Heart left ventricle (tissue), 16 donors: ENCODE measurements around the gene IFITM1. TPM values are rescaled to one million over a fixed set of nuclear protein-coding genes. Genes with fewer than 3 reads are reported as not detected.
A peak's percentile ranks its signal among the peaks of the same experiment; 100 is the strongest.

Experiments used
- ATAC-seq, 4 donors: fragments of 200-7000 bp; cut with Tn5 transposase; one replicate each; pipeline ENCODE4 v1.9.1; 2020 to 2022; ENCODE audit warnings: moderate library complexity in 4 of 4, mild to moderate bottlenecking in 3 of 4, moderate number of reproducible peaks in 1 of 4
- DNase-seq, 5 donors: peaks; one replicate each; pipeline ENCODE4 v3.0.0-alpha.2; 2020
- H3K27ac ChIP-seq, 12 donors: fragments of 200-600 bp; sonication (generic) in 4 of 12; one replicate each; pipeline versions ENCODE4 v1.5.0 to v1.8.0; 2016 to 2022; ENCODE audit warnings: mild to moderate bottlenecking in 2 of 12
- H3K27me3 ChIP-seq, 9 donors: fragments of 200-600 bp; sonication (generic) in 2 of 9; one replicate each; pipeline versions ENCODE4 v1.5.1 to v1.8.0; 2016 to 2022; ENCODE audit warnings: mild to moderate bottlenecking in 3 of 9
- H3K36me3 ChIP-seq, 9 donors: fragments of 200-600 bp; sonication (generic) in 2 of 9; one replicate each; pipeline versions ENCODE4 v1.5.0 to v1.8.0; 2018 to 2022; ENCODE audit warnings: mild to moderate bottlenecking in 2 of 9
- H3K4me1 ChIP-seq, 12 donors: fragments of 200-600 bp; sonication (generic) in 4 of 12; one replicate each; pipeline versions ENCODE4 v1.5.0 to v1.8.0; 2016 to 2022; ENCODE audit warnings: mild to moderate bottlenecking in 3 of 12
- H3K4me3 ChIP-seq, 12 donors: fragments of 200-600 bp; sonication (generic) in 4 of 12; one replicate each; pipeline versions ENCODE4 v1.5.0 to v1.8.0; 2017 to 2022; ENCODE audit warnings: mild to moderate bottlenecking in 9 of 12, moderate library complexity in 4 of 12
- H3K9me3 ChIP-seq, 12 donors: fragments of 200-600 bp; sonication (generic) in 4 of 12; one replicate each; pipeline versions ENCODE4 v1.5.0 to v1.8.0; 2016 to 2022; ENCODE audit warnings: mild to moderate bottlenecking in 1 of 12
- POLR2A ChIP-seq, 2 donors: fragments of 450-650 bp; IDR thresholded peaks; one replicate each; pipeline ENCODE4 v1.6.1; 2017; ENCODE audit warnings: antibody characterized with exemption in 2 of 2, mild to moderate bottlenecking in 2 of 2, moderate library complexity in 2 of 2
- WGBS, 4 donors: extraction: QIAGEN DNeasy Blood & Tissue Kit in 2 of 4; methylation state at CpG; one replicate each; pipeline versions ENCODE4 v1.1.5 to v1.1.7; 2013 to 2018; 5-methylcytosine and 5-hydroxymethylcytosine counted together
- intact Hi-C, 10 donors: fragments of 100-400 bp; cut with DNase I; formaldehyde crosslinking; loops; one replicate each; pipeline versions ENCODE4 v1.11.1 to v1.14.2; 2022
- polyA plus RNA-seq, 2 donors: library from polyadenylated mRNA; stranded (reverse); fragments of 200-250 nt; gene quantifications; one replicate each; pipeline ENCODE4 v1.2.3, GENCODE V29; 2013
- total RNA-seq, 9 donors: library from RNA; depleted of rRNA in 2 of 9; stranded (reverse); fragments of >200 nt in 2 of 9; fragmentation: NEBNext Ultra II Directional in 3 of 9; extraction: Animal tissue kit (Norgen Biotek cat#: 25700) in 3 of 9; gene quantifications; one replicate each; pipeline versions ENCODE4 v1.1.0 to v1.2.4, GENCODE V29; 2016 to 2023
- TF ChIP-seq, protein P1 (sequence below), 12 donors: fragments of 200-600 bp; sonication (generic) in 4 of 12; IDR thresholded peaks; one replicate each; pipeline versions ENCODE4 v1.5.0 to v1.8.0; 2018 to 2022; ENCODE audit warnings: antibody characterized with exemption in 12 of 12, mild to moderate bottlenecking in 5 of 12
- donor health status: ischemic (EF 13 %, LVEDD 7.1; RV severe dilation, severe dysfunction).
- donor health status: healthy with polysubstance abuse.
- donor health status: DM: no; HTN: yes; CAD: no.
- donor health status: DM: no; HTN: no; CAD: no.
- donor health status: ischemic (EF 25% LVEDD 6.9; RV normal size, moderate dysfunction).
- donor health status: ischemic (EF 25% LVEDD 5.7; RV mildly dilated, moderate dysfunction).
- donor health status: healthy.
- donor health status: DM: yes; HTN: yes; CAD: no.
- donor health status: ischemic (EF 35%, LVEDD 5.7; RV mildly dilated, moderate dysfunction).
- donor health status: nonischemic (EF 11% LVEDD 7.7; RV severe dilation, severe dysfunction).
- donor health status: DM: yes; HTN: yes; CAD: no.
- donor health status: PGD.
- donor health status: ischemic (EF 29% LVEDD 5.4; RV normal size, mild dysfunction).
- donor health status: nonischemic (EF 23%, LVEDD 6.1; RV moderate dilation, normal function).

IFITM1 gene
- total and polyA plus RNA-seq, 11 donors: 61.3 to 278 (median 132) TPM

DNA sequence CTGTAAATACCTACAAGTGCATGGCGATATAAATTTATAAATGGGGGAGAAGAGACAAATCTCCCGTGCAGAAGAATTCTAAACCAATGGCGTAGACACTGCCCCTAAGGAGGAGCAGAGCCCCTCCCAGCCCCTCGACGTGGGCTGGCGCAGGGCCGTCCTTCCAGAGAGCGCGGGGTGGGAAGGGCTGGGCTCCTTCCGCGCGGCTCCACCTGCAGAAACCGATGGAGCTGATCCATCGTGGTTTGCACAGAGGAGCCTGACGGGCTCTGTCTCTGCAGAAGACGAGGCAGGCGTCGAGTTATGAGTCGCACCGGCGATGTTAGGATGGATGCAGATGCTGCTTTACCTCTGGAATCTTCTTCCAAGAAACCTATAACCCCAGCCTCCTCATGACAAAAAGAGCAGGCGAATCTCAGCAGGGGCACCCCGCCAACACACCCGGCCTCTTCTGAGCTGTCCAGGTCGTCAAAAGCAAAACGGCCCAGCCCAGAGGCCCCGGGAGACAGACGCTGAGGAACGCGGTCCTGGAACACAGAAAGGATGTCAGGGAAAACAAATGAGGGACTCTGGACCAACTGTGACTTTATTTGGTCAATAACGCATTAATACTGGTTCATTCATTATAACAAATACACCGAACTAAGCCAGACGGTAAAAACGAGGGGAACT is 44.4 kb downstream of the IFITM1 start:
- Histone ChIP-seq H3K4me1 (peaks cover 0 to 29% (median 23%) of the 10 kb centered on the region in 12 donors), H3K27ac (no peak overlapping the region), H3K27me3 (peaks cover 0 to 9% (median 0%) of the 10 kb centered on the region in 9 donors), H3K9me3 (peaks cover 0 to 18% (median 0%) of the 10 kb centered on the region in 12 donors), H3K36me3 (no peaks in the 10 kb centered on the region), H3K4me3 (no peak overlapping the region)
- WGBS, 4 donors: 52 to 73% (median 63%) methylated on average over 27 to 34 of the region's 34 CpGs
- TF ChIP-seq, protein P1, sequence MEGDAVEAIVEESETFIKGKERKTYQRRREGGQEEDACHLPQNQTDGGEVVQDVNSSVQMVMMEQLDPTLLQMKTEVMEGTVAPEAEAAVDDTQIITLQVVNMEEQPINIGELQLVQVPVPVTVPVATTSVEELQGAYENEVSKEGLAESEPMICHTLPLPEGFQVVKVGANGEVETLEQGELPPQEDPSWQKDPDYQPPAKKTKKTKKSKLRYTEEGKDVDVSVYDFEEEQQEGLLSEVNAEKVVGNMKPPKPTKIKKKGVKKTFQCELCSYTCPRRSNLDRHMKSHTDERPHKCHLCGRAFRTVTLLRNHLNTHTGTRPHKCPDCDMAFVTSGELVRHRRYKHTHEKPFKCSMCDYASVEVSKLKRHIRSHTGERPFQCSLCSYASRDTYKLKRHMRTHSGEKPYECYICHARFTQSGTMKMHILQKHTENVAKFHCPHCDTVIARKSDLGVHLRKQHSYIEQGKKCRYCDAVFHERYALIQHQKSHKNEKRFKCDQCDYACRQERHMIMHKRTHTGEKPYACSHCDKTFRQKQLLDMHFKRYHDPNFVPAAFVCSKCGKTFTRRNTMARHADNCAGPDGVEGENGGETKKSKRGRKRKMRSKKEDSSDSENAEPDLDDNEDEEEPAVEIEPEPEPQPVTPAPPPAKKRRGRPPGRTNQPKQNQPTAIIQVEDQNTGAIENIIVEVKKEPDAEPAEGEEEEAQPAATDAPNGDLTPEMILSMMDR (IDR thresholded peaks at IDR 0.05): no peak
- no peak for TF ChIP-seq POLR2A (IDR thresholded peaks at IDR 0.05)
- DNase-seq: no peak
- no peak for ATAC-seq
- intact Hi-C loops: loop anchor here in 8 of 10 donors (5.0 to 10.0 kb wide), 6 partner anchors 46 to 447 kb away; partner anchors contain the start of genes IFITM2 (in 4 of the 8), BET1L (in 2 of the 8), RIC8A (in 2 of the 8) and IFITM1 (in 1 of the 8)

GRCh38 chr11:359181-359714 is 45.4 kb downstream of the IFITM1 start:
- intact Hi-C loops: loop anchor here in 8 of 10 donors (5.0 to 10.0 kb wide), 6 partner anchors 47 to 446 kb away; partner anchors contain the start of genes IFITM2 (in 4 of the 8), BET1L (in 2 of the 8), RIC8A (in 2 of the 8) and IFITM1 (in 1 of the 8)
- 72 to 79% (median 77%) methylated on average over 5 of the region's 5 CpGs for WGBS, 4 donors
- H3K4me3 ChIP-seq: no peak overlapping the region
- H3K4me1 ChIP-seq: peaks cover 0 to 19% (median 13%) of the 10 kb centered on the region in 12 donors
- TF ChIP-seq, protein P1 (IDR thresholded peaks at IDR 0.05): no peak
- TF ChIP-seq POLR2A (IDR thresholded peaks at IDR 0.05): no peak
- no peak for ATAC-seq
- DNase-seq: no peak
- H3K27ac ChIP-seq: no peak overlapping the region
- H3K27me3 ChIP-seq: peaks cover 0 to 14% (median 2%) of the 10 kb centered on the region in 9 donors
- peaks cover 0 to 18% (median 0%) of the 10 kb centered on the region in 12 donors for H3K9me3 ChIP-seq
- no peaks in the 10 kb centered on the region for H3K36me3 ChIP-seq

DNA sequence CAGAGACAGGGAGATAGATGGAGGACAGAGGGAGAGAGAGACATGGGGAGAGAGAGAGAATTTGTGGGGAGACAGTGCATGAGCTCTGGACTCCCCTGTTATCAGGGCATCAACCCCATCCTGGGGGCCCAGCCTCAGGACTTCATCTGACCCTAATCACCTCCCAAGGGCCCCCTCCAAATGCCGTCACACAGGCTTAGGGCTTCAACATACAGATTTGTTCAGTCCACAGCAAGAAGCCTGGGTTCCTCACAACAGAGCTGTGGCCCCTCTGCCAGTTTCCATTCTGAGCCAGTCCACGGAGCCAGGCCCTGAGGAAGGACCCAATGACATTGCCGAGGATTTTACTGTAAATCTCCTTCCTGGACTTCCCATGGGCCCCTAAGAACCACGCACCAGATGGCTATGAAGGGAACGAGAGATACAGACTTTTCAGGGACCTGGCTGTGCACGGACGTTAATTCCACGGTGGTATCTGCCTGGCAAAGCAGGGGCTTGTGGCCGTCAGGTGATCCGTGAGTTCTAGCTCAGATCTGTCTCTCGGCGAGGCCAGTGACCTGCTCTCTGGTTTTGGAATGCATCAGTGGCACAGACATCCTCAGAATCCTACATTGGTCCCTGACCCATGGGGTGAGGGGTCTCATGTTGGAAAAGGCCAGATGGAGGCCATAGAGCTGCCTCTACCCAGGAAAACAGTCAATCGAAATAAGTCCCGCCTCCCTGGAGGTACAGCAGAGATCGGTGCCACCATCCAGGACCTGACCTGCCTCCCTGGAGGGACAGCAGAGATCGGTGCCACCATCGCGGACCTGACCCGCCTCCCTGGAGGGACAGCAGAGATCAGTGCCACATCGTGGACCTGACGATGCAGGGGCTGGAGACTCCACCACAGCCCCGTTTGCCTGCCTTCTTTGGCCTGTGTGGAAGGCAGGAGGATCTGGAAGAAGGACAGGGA is 46.8 kb downstream of the IFITM1 start:
- intact Hi-C loops: loop anchor here in 6 of 10 donors (5.0 to 10.0 kb wide), 5 partner anchors 74 to 163 kb away; partner anchors contain the start of genes BET1L (in 1 of the 6) and RIC8A (in 1 of the 6)
- WGBS, 4 donors: 82 to 91% (median 86%) methylated on average over 21 to 22 of the region's 22 CpGs
- H3K4me1 ChIP-seq: peaks cover 0 to 5% (median 2%) of the 10 kb centered on the region in 12 donors
- ATAC-seq (peak in 1 of 4 donors; percentile 43), DNase-seq (no peak)
- H3K9me3 ChIP-seq: peaks cover 0 to 18% (median 0%) of the 10 kb centered on the region in 12 donors
- TF ChIP-seq, protein P1 (IDR thresholded peaks at IDR 0.05): no peak
- TF ChIP-seq POLR2A (IDR thresholded peaks at IDR 0.05): no peak
- H3K36me3 ChIP-seq: no peaks in the 10 kb centered on the region
- no peak overlapping the region for H3K27ac ChIP-seq
- peaks cover 0 to 28% (median 14%) of the 10 kb centered on the region in 9 donors for H3K27me3 ChIP-seq
- H3K4me3 ChIP-seq: no peak overlapping the region
